KG1 (cell line): Measurements from ENCODE around the gene CCL11.
"Not testable (repeated sequence)": the region's sequence is repeated elsewhere in the genome, so short reads cannot be mapped to it uniquely, and the experiment has no call there.

ENCODE experiments used
- DNase-seq: peaks from one replicate; lab custom pipeline; 2025; lab: John Stamatoyannopoulos, UW

The CCL11 gene

DNA sequence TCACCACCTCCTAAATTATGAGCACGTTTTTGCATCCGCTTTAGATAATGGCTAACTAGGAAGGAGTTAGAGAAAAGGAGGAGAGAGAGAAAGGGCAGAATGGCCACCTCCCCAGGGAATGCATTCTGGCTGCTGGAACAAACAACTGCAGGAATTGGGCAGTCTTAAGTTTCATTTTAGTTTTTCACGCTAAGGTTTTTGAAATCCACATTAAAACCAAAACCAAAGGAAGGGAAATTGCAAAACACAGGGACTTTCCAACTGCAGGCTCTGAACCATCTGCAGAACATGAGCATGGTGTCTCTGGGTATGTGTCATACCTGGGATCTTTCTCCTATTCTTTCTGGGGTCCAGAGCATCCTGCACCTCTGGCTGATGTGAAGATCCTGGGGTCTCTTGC, 21.6 kb downstream of the CCL11 start:
- DNase-seq: no peak

DNA sequence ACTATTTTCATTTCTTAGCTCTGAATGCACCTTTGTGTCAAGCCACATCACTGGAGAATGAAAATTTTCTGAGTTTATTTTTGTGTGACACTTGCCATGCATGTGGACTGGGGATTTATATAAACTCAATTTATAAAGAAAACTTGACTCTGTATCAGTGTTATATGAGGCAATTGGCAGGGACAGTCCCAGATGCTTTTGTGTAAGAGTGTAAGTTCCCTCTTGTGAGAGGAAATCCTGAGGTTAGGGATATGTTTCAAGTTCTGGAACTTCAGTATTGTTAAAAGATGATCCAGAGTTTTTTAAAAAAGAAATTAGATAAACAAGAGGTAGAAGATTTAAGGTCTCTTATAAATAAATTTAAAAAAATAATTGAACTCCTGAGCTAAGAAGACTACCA, 22.8 kb downstream of the CCL11 start:
- DNase-seq: no peak

DNA sequence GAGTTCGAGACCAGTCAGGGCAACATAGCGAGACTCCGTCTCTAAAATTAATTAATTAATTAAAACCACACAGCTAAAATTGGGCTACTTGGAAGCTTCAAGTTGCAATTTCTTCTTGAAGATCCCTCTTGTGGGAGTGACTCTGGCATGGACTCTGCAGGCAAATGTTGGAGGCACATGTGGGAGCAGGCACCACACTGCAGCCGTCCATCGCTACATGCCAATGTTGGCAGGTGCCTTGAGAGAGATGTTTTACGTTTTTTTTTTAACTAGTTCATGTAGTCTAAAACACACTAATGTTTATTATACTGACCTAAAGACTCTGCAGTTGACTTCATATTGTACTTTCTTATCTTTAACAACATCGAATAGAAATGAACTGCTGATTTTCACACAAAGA, 25.7 kb downstream of the CCL11 start:
- no peak for DNase-seq

DNA sequence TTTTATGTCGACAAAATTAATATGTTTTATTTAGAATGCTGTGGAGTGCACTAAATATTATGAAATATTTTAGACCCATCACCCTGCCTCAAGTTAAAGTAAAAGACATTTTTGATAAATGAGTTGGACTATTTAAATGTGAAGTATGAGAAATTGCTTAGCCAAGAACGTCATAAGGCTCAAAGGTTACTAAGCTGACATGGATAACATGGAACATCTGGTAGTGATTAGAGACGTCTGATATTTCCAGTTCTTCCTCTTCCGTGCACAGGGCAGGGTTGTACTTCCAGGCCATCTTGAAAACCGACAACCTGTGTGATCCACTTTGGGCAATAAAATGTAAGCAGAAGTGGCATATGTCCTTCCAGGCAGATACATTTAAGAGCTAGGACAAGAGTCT, 26.5 kb downstream of the CCL11 start:
- no peak for DNase-seq

DNA sequence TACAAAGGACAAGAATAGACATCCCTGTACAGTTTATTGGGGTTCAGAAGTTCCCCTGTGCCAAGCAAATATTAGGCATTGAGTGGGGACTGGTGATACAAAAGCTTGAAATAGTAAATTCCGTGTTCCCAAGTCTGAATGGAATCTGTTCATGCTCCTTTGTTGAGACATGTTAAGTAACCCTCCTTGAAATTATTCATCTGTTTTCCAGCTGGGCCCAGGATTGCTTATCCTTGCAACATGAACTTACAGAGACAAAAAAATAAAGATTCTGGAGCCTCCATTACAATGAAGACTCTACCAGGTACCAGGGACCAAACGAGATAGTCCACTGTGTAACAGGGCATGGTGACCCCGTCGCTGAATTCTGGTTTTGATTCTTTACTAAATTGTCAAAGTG, 27.6 kb downstream of the CCL11 start:
- DNase-seq: no peak

DNA sequence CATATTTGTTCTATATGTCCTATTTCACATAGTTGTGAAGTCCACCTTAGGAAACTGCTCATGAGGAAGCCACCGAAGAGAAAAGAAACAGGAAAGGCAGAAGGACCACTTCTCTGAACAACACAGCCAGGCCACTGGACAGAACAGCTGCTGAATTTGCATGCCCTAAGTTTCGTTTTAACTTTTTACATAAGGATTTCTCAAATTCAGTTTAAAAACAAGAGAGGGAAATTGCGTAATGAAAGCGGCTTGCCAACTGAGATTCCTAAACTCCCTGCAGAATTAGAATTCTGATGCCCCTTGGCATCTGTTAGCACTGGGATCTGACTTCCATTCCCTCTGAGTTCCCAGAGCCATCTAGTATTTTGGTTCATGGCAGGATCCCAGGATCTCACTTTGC, 28.7 kb downstream of the CCL11 start:
- DNase-seq: no peak

DNA sequence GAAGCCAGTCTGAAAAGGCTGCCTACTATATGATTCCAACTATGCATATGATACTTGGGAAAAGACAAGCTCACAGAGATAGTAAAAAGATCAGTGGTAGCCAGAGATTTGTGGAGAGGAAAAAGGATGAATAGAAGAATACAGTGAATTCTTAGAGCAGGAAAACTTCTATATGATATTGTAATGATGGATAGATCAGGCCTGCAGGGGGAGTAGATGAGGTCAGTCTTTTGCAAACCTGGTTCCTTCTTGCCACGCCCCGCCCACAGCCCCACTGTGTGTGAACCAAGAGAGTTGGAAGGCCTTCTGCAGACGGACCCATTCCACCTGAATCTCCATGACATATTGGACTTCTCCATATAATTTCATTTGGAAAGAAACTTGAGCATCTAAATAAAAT, 32.9 kb downstream of the CCL11 start:
- DNase-seq: no peak

DNA sequence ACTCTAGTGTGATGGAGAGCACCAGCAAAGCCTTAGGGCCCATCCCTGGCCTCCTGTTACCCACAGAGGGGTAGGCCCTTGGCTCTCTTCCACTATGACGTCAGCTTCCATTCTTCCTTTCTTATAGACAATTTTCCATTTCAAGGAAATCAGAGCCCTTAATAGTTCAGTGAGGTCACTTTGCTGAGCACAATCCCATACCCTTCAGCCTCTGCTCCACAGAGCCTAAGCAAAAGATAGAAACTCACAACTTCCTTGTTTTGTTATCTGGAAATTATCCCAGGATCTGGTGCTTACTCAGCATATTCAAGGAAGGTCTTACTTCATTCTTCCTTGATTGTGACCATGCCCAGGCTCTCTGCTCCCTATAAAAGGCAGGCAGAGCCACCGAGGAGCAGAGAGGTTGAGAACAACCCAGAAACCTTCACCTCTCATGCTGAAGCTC, 33.5 kb downstream of the CCL11 start, which contains the start of gene CCL8:
TSS of gene CCL8 (plus strand) at position 397 of the 445 bp plus-strand sequence. CDS start 67 bp downstream, outside the sequence.
- no peak for DNase-seq

DNA sequence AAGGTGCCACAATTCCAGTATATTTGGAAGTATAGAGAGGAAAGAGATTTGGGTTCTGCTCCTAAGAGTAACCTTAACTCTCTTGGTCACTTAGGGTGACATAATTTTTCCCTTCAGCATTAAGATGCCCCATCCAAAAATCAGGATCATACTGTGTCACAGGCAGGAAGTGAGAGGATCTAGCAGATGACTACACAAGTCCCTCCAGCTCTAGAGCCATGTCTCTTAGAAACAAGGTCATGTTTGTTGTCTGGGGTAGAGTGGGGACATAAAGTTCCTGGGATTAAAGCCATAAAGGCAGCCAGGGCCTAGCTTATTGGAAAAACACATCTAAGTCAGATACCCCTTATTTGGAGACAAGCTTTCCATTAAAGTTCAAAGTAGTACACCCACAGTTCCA, 36.4 kb downstream of the CCL11 start:
- no peak for DNase-seq

DNA sequence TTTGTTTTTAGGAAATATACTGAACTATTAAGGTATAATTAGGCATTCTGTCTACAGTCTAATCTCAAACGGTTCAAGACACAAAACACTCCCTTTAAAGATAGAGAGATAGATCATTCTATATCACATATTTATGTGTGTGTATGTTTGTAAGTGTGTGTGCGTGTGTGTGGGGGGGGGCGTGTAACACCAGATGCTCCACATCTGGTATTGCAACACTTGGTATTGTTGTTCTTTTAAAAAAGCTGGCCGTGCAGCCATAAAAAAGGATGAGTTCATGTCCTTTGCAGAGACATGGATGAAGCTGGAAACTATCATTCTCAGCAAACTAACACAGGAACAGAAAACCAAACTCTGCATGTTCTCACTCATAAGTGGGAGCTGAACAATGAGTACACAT, 42.0 kb downstream of the CCL11 start:
- DNase-seq: not testable (repeated sequence)

DNA sequence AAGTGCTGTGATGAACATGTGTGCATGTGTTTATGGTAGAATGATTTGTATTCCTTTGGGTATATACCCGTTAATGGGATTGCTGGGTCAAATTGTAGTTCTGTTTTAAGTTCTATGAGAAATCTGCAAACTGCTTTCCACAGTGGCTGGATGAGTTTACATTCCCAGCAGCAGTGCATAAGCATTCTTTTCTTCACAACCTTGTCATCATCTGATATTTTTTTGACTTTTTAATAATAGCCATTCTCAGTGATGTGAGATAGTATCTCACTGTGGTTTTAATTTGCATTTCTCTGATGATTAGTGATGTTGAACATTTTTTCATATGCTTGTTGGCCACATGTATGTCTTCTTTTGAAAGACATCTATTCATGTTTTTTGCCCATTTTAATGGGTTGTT, 52.2 kb downstream of the CCL11 start:
- no peak for DNase-seq
